ENCODE measurements around the gene ATXN2L. TPM values are rescaled to one million over a fixed set of nuclear protein-coding genes. Genes with fewer than 3 reads are reported as not detected.

The ATXN2L gene
- polyA plus RNA-seq, 1 donor from 2014 or later, result 35.9 TPM

DNA sequence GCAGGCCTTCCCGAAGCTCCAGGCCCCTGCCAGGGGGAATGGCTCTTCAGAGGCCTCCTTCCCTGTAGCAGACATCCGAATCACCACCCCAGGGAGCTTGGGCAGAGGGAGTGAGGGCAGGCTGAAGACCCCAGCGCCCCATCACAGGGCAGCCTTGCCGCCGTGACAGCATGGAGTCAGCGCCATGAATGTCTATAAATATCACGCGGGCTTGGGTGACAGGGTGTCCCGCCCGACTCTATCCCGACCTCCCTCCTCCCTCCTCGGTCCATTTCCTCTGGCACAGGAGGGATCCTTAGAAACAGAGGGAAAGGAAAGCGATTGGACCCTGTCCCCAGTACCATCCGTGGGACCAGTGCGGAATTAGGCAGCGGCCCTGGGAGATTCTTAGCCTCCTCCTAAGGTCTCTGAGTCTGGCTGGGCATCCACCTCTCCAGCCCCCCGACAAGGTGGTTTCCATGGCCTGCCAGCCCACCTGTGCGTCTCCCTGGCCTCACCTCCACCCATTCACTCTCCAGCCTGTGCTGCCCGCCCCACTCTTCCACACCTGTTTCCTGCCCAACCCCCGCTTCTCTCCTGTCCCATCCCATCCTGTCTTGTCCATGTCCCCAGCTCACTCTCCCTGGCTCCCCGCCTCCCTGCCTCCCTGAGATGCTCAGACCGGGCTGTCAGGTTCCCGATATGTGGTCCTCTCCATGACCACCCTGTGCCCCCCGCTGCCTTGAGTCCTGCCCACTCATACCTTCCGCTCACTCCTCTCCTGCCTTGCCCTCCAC is 60.6 kb downstream of the ATXN2L start:
- Mint-ChIP-seq H3K36me3 (no peaks in the 10 kb centered on the region), H3K27me3 (peaks cover 6% of the 10 kb centered on the region), H3K9me3 (no peaks in the 10 kb centered on the region), H3K4me1 (peaks cover 0 to 3% (median 2%) of the 10 kb centered on the region in 3 donors), H3K27ac (no peak overlapping the region), H3K4me3 (no peak overlapping the region)

GRCh38 chr16:28884045-28884444 is 61.2 kb downstream of the ATXN2L start:
- Mint-ChIP-seq H3K27ac (no peak overlapping the region), H3K4me3 (no peak overlapping the region), H3K4me1 (peaks cover 0 to 3% (median 2%) of the 10 kb centered on the region in 3 donors), H3K27me3 (peaks cover 6% of the 10 kb centered on the region), H3K36me3 (no peaks in the 10 kb centered on the region), H3K9me3 (no peaks in the 10 kb centered on the region)

Other genes with a start within 250 kb of the ATXN2L start
- not detected for gene SULT1A2, start 225.9 kb upstream of the ATXN2L start, polyA plus RNA-seq
- gene SULT1A1, start 213.0 kb upstream of the ATXN2L start, polyA plus RNA-seq, result 8.2 TPM
- gene NPIPB8, start 184.9 kb upstream of the ATXN2L start, polyA plus RNA-seq, result not detected
- 255 TPM for gene EIF3C, start 111.5 kb upstream of the ATXN2L start, polyA plus RNA-seq
- gene NPIPB9, start 71.2 kb upstream of the ATXN2L start, polyA plus RNA-seq, result 0.31 TPM
- 139 TPM for gene TUFM, start 23.3 kb downstream of the ATXN2L start, polyA plus RNA-seq
- gene SH2B1, start 40.8 kb downstream of the ATXN2L start, polyA plus RNA-seq, result 5.2 TPM
- not detected for gene ATP2A1, start 55.5 kb downstream of the ATXN2L start, polyA plus RNA-seq
- gene RABEP2, start 102.2 kb downstream of the ATXN2L start, polyA plus RNA-seq, result 31.7 TPM
- gene CD19, start 109.0 kb downstream of the ATXN2L start, polyA plus RNA-seq, result 185 TPM
- 29.6 TPM for gene NFATC2IP, start 127.9 kb downstream of the ATXN2L start, polyA plus RNA-seq
- gene SPNS1, start 151.8 kb downstream of the ATXN2L start, polyA plus RNA-seq, result 20.9 TPM
- 8.3 TPM for gene LAT, start 162.1 kb downstream of the ATXN2L start, polyA plus RNA-seq

Measured in IgD-negative memory B cell (primary cell).